Occipital lobe (tissue), 2 donors: Measurements from ENCODE around the gene CYP2A7. TPM values are rescaled to one million over a fixed set of nuclear protein-coding genes. Genes with fewer than 3 reads are reported as not detected.
"Not testable (repeated sequence)": the region's sequence is repeated elsewhere in the genome, so short reads cannot be mapped to it uniquely, and the experiment has no call there.

ENCODE experiments used
- DNase-seq: peaks from one replicate; lab custom pipeline; 2025; lab: John Stamatoyannopoulos, UW
- total RNA-seq: library from RNA; depleted of rRNA; stranded (reverse); fragments of >200 nt; gene quantifications from one replicate; pipeline ENCODE4 v1.2.3, GENCODE V29; 2014

Gene CYP2A7
- total RNA-seq, 1 donor from 2014 or later: 0.78 TPM

DNA sequence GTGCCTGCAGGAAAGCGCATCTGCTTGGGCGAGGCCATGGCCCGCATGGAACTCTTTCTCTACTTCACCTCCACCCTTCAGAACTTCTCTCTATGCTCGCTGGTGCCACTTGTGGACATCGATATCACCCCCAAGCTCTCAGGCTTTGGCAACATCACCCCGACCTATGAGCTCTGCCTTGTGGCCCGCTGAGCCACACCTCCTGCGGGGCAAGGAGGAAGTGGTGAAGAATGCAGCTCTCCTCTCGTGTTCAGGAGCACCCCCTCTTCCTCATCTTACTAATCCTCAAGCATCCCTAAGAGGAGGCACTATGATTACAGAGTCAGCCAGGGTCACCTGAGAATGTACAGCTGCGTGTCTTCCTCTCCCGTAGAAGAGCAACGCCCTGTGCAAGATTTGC is 17.9 kb upstream of the CYP2A7 start:
- not testable (repeated sequence) for DNase-seq

DNA sequence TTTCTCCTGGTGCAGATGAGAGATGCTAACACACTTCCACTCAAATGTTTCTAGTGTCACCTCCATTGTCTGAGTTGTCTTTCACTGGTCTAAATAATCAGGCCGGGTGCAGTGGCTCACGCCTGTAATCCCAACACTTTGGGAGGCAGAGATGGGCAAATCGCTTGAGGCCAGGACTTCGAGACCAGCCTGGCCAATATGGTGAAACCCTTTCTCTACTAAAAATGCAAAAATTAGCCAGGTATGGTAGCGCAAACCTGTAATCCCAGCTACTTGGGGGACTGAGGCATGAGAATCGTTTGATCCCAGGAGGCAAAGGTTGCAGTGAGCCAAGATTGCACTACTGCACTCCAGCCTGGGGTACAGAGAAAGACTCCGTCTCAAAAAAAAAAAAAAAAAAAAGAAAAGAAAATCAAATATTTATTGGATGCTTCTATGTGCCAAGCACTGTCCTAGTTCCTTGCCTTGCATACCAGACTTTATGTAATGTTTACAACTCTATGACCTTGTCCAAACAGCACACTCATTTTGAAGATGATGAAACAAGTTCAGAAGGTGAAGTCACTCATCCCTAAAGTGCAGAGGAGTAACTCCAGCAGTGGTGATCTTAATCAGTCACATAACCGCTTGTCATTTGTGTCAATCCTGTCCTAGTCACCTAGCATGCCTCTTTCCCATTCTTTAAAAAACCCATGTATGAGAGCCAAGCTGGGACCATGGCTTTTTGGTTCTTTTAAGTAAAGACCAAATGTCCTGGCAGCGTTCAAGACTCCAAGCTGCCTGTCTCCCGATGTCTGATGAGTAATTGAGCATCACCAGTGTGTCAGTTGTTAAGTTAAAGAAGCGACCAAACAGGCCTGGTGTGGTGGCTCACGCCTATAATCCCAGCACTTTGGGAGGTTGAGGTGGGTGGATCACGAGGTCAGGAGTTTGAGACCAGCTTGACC is 15.1 kb upstream of the CYP2A7 start:
- DNase-seq: not testable (repeated sequence)

DNA sequence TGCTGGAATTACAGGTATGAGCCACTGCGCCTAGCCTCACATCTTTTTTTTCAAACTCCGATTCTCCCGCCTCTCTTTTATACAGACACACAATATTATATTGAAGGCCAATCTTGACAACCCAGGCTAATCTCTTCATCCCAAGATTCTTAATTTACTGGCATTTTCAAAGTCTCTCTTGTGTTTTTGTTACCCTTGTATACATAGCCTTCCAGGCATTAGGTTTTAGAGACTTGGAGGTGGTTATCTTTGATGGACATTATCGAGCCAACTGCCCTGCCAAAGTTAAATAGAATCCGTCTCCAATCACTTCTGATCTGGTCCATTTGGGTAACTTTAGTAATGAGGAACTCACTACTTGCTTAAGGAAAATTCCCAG is 14.4 kb upstream of the CYP2A7 start:
- no peak for DNase-seq

DNA sequence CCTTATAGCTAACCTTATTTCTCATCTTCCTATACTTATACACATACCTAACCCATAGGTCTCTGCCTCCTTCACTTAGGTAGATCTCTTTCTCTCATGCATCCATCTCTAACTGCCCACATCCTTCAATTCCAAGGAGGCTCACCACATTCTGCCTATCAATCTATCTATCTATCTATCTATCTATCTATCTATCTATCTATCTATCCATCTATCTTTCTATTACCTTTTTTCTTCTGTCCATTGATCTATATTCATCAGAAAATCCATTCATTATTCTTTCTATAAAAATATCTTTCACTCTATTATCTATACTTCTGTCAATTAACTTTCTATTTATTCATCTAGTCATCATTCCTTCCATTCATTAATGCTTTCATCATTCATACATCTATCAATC is 11.1 kb upstream of the CYP2A7 start:
- no peak for DNase-seq

DNA sequence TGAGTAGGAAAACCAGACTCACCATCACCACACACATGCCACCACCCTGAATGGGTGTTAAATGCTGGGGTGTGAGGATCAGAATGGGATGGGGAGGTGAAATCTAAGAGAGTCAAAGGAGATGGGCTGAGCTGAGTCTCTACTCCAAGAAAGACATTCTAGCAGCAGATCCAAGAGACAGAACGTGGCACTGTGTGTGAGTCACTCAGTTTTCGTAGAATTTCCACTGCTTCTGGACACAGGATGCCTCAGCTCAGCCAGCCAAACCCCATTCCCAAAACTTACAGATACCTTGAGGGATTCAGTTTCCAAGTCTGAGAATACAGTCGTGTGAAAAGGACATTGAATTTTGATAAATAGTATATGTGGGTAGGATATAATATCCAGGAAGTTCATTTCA is 7.3 kb upstream of the CYP2A7 start:
- no peak for DNase-seq

DNA sequence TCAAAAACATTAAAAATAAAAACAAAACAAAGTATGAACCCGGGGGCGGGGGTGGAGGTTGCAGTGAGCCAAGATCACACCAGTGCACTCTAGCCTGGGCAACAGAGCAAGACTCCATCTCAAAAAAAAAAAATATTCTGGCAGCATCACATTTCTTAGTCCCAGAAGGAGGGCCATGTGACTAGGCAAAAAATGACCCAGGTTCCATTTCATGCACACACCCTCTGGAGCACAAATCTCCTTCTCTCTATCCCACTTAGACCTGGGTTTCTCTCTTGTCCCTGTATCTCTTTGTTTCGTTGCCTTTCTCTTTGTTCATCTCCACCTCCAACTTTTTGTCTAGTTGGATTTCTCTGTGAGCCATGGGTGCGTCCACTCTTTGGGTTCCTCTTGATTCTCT is 6.2 kb upstream of the CYP2A7 start:
- no peak for DNase-seq

DNA sequence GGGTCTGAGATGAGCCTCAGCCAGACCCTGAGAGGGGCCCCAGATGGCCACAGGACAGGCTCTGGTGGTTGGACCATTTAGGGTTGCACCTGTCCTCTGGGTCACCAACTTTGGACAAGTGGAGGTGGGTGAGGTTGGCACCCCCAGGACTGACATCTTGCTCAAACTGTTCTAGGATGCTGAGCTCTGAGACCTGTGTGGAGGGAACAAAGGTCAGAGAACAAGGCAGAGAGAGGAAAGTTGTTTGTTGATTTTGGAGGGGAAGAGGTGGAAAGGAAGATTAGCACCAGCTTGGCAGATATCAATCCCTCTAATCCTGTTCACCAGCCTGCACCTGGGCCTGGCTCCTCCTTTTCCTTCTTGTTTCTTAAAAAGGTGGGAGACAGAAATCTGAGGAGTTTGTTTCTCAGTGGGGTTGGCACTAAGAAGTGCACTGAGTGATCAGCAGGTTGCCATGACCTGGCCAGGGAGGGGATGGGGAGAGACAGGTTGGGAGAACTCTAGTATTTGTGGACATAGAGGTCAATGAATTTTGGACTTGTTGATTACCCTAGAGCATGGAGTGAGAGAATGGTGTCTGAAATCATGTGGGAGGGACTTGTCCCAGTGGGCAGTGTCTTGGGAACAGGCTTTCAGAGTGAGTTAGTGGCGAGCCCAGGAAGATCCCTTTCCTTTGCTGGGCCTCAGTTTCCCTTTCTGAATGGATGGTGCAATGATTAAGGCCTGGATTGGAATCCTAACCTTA is 2.3 kb upstream of the CYP2A7 start:
- DNase-seq: not testable (repeated sequence)

DNA sequence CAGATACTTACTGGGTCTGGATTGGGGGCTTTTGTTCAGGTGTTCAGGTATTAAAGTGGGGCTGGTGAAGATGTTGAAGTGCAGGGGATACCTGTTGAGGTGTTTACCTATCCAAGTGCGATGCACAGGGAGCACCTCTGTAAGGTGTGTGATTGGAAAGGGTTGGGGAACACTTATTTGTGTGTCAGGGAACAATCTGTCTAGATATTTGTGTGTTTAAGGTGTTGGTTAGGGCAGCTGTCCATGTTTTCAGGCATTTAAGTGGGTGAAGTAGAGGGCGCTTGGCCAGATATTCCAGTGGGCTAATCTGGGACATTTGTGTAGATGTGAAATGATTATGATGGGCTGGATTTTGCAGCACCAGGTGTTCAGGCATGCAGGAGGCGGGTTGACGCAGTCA is 2.7 kb downstream of the CYP2A7 start:
- not testable (repeated sequence) for DNase-seq

DNA sequence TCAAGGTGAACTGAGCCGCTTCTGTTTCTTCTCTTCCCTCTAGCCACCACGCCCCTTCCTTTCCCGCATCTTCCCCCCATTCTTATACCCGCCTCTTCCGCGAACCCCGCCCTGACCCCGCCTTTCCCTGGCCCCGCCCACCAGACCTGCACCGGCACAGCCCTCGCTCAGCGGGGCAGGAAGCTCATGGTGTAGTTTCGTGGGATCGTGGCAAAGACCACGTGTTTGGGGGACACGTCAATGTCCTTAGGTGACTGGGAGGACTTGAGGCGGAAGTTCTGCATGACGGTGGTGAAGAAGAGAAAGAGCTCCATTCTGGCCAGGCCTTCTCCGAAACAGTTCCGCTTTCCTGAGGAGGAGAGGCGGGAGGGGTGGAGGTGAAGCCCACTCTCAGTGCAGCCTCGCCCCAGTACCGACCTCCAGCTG is 6.5 kb downstream of the CYP2A7 start:
- not testable (repeated sequence) for DNase-seq

DNA sequence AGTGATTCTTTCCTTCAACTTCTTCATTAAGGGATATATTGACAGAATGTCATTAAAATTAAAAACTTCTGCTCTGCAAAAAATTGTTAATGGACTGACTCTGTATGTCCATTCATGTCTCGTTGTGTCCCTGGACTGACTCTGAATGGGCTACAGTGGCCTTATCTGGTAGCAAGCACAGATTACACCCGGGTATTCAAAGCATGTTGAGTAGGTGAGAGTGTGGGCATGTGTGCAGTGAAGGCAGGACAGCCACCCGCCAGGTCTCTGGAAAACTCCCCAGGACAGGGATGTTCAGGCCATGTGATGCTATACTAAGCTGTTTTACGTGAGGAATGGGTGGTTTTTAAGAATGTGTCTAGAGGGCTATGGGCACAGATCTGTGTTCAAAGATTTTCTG is 7.2 kb downstream of the CYP2A7 start:
- not testable (repeated sequence) for DNase-seq

DNA sequence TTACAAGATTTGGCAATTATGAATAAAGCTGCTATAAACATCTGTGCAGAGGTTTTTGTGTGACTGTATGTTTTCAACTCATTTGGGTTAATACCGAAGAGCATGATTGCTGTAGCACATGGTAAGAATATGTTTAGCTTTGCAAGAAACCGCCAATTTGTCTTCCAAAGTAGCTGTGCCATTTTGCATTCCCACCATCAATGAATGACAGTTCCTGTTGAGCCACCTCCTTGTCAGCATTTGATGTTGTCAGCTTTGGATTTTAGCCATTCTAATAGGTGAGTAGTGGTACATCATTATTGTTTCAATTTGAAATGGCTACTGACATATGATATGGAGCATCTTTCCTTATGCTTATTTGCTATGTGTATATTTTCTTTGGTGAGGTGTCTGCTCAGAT is 8.2 kb downstream of the CYP2A7 start:
- not testable (repeated sequence) for DNase-seq

DNA sequence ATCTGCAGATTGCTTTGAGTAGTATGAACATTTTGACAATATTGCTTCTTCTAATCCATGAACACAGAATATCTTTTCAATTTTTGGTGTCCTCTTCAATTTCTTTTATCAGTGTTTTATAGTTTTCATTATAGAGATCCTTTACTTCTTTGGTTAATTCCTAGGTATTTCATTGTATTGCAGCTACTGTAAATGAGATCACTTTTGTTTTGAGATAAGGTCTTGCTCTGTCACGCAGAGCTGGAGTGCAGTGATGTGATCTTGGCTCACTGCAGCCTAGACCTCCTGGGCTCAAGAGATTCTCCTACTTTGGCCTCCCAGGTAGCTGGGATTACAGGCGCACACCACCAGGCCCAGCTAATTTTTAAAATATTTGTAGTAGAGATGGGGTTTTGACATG is 9.8 kb downstream of the CYP2A7 start:
- DNase-seq: no peak

DNA sequence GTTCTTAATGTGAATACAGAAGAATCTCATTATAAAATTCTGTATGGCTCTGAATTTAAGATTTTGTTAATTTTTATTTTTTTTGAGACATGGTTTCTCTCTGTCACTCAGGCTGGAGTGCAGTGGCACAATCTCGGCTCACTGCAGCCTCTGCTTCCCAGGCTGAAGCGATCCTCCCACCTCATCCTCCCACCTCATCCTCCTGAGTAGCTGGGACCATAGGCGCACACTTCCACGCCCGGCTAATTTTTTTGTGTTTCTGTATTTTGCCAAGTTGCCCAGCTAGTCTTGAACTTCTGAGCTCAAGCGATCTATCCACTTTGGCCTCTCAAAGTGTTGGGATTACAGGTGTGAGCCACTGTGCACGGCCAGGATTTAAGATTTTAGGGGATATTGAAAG is 14.3 kb downstream of the CYP2A7 start:
- no peak for DNase-seq

DNA sequence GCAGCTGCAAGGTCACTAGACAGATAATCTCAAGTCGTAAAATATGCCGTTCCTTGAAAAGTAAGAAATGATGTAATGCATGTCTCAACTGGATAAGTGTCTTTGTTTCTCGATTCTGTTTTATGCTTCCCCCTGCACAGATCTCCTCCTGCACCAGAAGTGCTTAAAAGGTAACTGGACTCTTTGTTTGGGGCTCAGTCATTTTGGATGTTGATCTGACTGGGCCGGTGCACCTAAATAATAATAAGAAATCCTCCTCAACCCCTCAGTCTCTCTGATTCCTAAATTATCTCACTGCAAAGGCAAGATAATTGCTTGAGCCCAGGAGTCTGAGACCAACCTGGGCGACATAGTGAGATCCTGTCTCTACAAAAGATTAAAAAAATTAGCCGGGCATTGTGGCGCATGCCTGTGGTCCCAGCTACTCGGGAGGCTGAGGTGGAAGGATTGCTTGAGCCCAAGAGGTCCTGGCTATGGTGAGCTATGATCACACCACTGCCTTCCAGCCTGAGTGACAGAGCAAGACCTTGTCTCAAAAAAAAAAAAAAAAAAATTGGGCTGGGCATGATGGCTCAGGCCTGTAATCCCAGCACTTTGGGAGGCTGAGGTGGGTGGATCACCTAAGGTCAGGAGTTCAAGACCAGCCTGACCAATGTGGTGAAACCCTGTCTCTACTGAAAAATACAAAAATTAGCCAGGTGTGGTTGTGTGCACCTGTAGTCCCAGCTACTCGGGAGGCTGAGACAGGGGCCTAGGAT is 17.1 kb downstream of the CYP2A7 start:
- not testable (repeated sequence) for DNase-seq

DNA sequence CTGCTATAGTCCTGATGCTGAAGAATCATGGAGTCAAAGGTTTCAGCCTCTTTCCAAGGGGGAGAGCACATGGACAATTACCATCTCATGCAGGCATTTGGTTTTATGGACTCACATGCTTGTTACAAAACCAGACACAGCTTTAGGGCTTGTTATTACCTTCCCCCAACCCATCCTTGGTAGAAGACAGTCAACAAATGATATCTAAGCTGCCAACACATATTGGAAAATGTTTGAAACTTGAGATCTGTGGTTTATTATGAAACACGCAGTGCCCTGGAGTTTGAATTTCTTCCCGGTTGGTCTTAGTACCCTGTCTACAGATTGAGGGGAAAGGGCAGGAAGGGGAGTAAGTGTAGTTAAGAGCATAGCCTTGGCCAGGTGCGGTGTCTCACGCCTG is 19.2 kb downstream of the CYP2A7 start:
- DNase-seq: no peak

DNA sequence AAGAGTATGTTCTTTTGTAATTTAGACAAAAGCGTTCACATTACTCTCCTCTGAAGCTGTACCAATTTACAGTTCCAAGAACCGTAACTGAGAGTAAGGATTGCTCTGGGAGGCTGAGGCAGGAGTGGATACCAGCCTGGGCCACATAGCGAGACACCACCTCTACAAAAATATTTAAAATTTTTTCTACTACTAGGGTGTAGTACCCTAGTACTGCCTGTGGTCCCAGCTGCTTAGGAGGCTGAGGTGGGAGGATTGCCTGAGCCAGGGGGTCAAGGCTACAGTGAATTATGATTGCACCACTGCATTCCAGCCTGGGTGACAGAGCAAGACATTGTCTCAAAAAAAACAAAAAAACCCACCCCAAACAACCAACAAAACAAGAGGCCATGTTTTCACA is 19.7 kb downstream of the CYP2A7 start:
- DNase-seq: no peak

DNA sequence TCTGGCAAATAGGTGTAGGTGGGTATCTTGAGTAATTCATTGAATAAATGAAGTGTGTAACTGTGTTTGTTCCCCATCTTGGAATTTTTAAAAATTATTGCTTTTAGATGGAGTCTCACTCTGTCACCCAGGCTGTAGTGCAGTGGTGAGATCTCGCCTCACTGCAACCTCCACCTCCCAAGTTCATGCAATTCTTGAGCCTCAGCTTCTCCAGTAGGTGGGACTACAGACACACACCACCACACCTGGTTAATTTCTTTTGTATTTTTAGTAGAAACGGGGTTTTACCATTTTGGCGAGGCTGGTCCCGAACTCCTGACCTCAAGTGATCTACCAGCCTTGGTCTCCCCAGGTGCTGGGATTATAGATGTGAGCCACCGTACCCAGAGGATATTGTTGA is 23.9 kb downstream of the CYP2A7 start:
- DNase-seq: no peak

DNA sequence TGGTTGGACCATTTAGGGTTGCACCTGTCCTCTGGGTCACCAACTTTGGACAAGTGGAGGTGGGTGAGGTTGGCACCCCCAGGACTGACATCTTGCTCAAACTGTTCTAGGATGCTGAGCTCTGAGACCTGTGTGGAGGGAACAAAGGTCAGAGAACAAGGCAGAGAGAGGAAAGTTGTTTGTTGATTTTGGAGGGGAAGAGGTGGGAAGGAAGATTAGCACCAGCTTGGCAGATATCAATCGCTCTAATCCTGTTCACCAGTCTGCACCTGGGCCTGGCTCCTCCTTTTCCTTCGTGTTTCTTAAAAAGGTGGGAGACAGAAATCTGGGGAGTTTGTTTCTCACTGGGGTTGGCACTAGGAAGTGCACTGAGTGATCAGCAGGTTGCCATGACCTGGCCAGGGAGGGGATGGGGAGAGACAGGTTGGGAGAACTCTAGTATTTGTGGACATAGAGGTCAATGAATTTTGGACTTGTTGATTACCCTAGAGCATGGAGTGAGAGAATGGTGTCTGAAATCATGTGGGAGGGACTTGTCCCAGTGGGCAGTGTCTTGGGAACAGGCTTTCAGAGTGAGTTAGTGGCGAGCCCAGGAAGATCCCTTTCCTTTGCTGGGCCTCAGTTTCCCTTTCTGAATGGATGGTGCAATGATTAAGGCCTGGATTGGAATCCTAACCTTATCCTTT is 29.4 kb downstream of the CYP2A7 start:
- DNase-seq: not testable (repeated sequence)

DNA sequence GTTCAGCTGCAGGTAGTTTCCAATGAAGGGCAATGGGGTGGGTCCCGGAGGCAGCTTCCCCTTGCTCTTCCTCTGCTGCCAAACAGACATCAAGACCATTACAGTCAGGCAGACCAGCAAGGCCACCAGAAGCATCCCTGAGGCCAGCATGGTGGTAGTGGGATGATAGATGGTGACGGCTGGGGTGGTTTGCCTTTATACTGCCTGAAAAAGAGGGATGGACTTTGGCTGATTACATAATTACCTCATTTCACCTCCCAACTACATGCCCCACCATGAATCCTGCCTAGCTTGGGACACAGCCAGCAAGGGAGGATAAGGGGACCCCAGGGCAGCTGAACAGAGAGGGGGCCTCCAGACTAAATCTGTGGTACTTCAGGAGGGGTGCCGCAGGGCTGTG is 31.8 kb downstream of the CYP2A7 start, which contains the start of gene CYP2A6:
Gene CYP2A6, minus strand, starts transcription at position 171 of the 400 bp plus-strand sequence. Its CDS starts 21 bp downstream, at position 150.
- DNase-seq: not testable (repeated sequence)

DNA sequence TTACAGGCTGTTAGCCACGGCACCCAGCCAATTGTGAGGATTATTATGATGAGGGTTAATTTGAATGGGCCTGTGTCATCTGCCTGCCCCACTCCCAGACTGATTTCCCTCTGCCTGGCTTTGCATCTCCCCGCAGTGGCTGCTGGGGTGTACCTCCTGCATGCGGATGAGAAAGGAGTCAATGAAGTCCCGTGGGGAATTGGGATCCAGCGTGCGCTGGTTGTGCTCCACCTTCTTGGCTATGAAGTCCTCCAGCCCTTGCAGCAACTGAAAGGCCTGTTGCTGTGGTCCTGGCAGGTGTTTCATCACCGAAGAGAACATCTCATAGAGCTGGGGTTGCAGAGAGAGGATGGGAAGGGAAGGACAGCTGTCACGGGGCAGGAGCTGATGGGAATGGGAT is 35.3 kb downstream of the CYP2A7 start:
- DNase-seq: not testable (repeated sequence)

DNA sequence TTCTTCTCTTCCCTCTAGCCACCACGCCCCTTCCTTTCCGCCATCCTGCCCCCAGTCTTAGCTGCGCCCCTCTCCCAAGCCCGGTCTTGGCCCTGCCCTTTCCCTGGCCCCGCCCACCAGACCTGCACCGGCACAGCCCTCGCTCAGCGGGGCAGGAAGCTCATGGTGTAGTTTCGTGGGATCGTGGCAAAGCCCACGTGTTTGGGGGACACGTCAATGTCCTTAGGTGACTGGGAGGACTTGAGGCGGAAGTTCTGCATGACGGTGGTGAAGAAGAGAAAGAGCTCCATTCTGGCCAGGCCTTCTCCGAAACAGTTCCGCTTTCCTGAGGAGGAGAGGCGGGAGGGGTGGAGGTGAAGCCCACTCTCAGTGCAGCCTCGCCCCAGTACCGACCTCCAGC is 38.4 kb downstream of the CYP2A7 start:
- DNase-seq: not testable (repeated sequence)
